PFSK-1 (cell line): ENCODE results near the gene MATN3.

Source experiments
- POLR2AphosphoS5 ChIP-seq: IDR thresholded peaks from 2 replicates; pipeline ENCODE4 v1.6.1; 2012; ENCODE audit warnings: low read depth, mild to moderate bottlenecking, control low read depth, low read length, moderate library complexity
- TF ChIP-seq, protein P1 (sequence below), 2 experiments: IDR thresholded peaks; 2 replicates each; pipeline versions ENCODE4 v1.6.1 to v1.8.0; 2011 to 2012; ENCODE audit warnings: low read depth in 2 of 2, low read length in 2 of 2, control low read depth in 1 of 2, inconsistent platforms in 1 of 2, mild to moderate bottlenecking in 1 of 2, moderate library complexity in 1 of 2; ENCODE audit not compliant: insufficient read depth in 1 of 2

DNA sequence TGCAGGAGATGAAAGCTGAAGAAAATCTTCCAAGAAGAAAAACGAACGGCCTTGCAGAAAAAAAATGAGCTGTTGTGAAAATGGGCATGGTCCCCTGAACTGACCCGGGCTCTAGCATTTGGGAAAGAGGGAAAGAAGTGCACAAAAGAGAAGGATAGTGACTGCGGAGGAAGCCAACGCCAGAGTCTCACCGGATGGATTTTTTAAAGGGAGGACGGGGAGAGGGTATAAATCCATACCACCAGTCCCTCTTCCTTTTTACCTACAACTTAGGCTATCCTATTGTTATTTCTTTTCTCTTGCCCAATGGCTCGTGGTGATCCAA is 23.2 kb downstream of the MATN3 start:
- TF ChIP-seq, protein P1, sequence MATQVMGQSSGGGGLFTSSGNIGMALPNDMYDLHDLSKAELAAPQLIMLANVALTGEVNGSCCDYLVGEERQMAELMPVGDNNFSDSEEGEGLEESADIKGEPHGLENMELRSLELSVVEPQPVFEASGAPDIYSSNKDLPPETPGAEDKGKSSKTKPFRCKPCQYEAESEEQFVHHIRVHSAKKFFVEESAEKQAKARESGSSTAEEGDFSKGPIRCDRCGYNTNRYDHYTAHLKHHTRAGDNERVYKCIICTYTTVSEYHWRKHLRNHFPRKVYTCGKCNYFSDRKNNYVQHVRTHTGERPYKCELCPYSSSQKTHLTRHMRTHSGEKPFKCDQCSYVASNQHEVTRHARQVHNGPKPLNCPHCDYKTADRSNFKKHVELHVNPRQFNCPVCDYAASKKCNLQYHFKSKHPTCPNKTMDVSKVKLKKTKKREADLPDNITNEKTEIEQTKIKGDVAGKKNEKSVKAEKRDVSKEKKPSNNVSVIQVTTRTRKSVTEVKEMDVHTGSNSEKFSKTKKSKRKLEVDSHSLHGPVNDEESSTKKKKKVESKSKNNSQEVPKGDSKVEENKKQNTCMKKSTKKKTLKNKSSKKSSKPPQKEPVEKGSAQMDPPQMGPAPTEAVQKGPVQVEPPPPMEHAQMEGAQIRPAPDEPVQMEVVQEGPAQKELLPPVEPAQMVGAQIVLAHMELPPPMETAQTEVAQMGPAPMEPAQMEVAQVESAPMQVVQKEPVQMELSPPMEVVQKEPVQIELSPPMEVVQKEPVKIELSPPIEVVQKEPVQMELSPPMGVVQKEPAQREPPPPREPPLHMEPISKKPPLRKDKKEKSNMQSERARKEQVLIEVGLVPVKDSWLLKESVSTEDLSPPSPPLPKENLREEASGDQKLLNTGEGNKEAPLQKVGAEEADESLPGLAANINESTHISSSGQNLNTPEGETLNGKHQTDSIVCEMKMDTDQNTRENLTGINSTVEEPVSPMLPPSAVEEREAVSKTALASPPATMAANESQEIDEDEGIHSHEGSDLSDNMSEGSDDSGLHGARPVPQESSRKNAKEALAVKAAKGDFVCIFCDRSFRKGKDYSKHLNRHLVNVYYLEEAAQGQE (IDR thresholded peaks at IDR 0.05; ENCODE audit: insufficient read depth in 1 of 2, low read depth in 2 of 2, low read length in 2 of 2), result no peak
- no peak for TF ChIP-seq POLR2AphosphoS5
